Heart right ventricle (tissue), 16 donors: Measurements from ENCODE around the gene ADAMTS12. TPM values are rescaled to one million over a fixed set of nuclear protein-coding genes. Genes with fewer than 3 reads are reported as not detected.

Experiments used
- ATAC-seq, 8 donors: fragments of 200-7000 bp; cut with Tn5 transposase; one replicate each; pipeline ENCODE4 v1.9.1; 2020; ENCODE audit warnings: mild to moderate bottlenecking in 8 of 8, moderate library complexity in 8 of 8, moderate number of reproducible peaks in 1 of 8
- DNase-seq, 2 donors: peaks; one replicate each; pipeline ENCODE4 v3.0.0-alpha.2; 2020
- H3K27ac ChIP-seq, 10 donors: fragments of 200-600 bp; sonication (generic) in 2 of 10; one replicate each; pipeline versions ENCODE4 v1.5.0 to v1.8.0; 2020 to 2022; ENCODE audit warnings: mild to moderate bottlenecking in 3 of 10
- H3K27me3 ChIP-seq, 7 donors: fragments of 200-600 bp; one replicate each; pipeline ENCODE4 v1.8.0; 2021 to 2022; ENCODE audit warnings: mild to moderate bottlenecking in 2 of 7
- H3K36me3 ChIP-seq, 9 donors: fragments of 200-600 bp; sonication (generic) in 1 of 9; one replicate each; pipeline versions ENCODE4 v1.5.0 to v1.8.0; 2020 to 2022; ENCODE audit warnings: mild to moderate bottlenecking in 2 of 9
- H3K4me1 ChIP-seq, 9 donors: fragments of 200-600 bp; sonication (generic) in 1 of 9; one replicate each; pipeline versions ENCODE4 v1.5.0 to v1.8.0; 2020 to 2022; ENCODE audit warnings: mild to moderate bottlenecking in 4 of 9
- H3K4me3 ChIP-seq, 10 donors: fragments of 200-600 bp; sonication (generic) in 2 of 10; one replicate each; pipeline versions ENCODE4 v1.5.0 to v1.8.0; 2020 to 2022; ENCODE audit warnings: mild to moderate bottlenecking in 7 of 10, moderate library complexity in 2 of 10
- H3K9me3 ChIP-seq, 11 donors: fragments of 200-600 bp in 10 of 11; sonication (generic) in 2 of 11; one replicate each; pipeline versions ENCODE4 v1.5.0 to v1.8.0; 2013 to 2022; ENCODE audit warnings: mild to moderate bottlenecking in 2 of 11, control low read depth in 1 of 11, moderate library complexity in 1 of 11
- WGBS, 2 donors: extraction: QIAGEN DNeasy Blood & Tissue Kit; methylation state at CpG; one replicate each; pipeline ENCODE4 v1.1.7; 2013; ENCODE audit warnings: inconsistent platforms in 1 of 2; 5-methylcytosine and 5-hydroxymethylcytosine counted together
- intact Hi-C, 10 donors: fragments of 100-400 bp; cut with DNase I; formaldehyde crosslinking; loops; one replicate each; pipeline versions ENCODE4 v1.11.1 to v1.14.2; 2022
- polyA plus RNA-seq, 2 donors: library from polyadenylated mRNA; stranded (reverse); fragments of 200-250 nt; gene quantifications; one replicate each; pipeline ENCODE4 v1.2.3, GENCODE V29; 2013
- total RNA-seq, 10 donors: library from RNA; stranded (reverse); fragmentation: NEBNext Ultra II Directional in 3 of 10; extraction: Animal tissue kit (Norgen Biotek cat#: 25700) in 3 of 10; gene quantifications; one replicate each; pipeline versions ENCODE4 v1.2.1 to v1.2.4, GENCODE V29; 2021 to 2023
- TF ChIP-seq, protein P1 (sequence below), 9 donors: fragments of 200-600 bp; sonication (generic) in 2 of 9; IDR thresholded peaks; one replicate each; pipeline versions ENCODE4 v1.5.0 to v1.8.0; 2021 to 2022; ENCODE audit warnings: antibody characterized with exemption in 9 of 9, mild to moderate bottlenecking in 5 of 9, moderate library complexity in 1 of 9
- donor health status: Arrhythmogenic right ventricular cardiomyopathy.
- donor health status: ischemic (EF 13 %, LVEDD 7.1; RV severe dilation, severe dysfunction).
- donor health status: healthy with polysubstance abuse.
- donor health status: DM: no; HTN: yes; CAD: no.
- donor health status: DM: no; HTN: no; CAD: no.
- donor health status: ischemic (EF 25% LVEDD 6.9; RV normal size, moderate dysfunction).
- donor health status: ischemic (EF 25% LVEDD 5.7; RV mildly dilated, moderate dysfunction).
- donor health status: healthy.
- donor health status: DM: yes; HTN: yes; CAD: no.
- donor health status: Ischemic cardiomyopathy.
- donor health status: ischemic (EF 35%, LVEDD 5.7; RV mildly dilated, moderate dysfunction).
- donor health status: nonischemic (EF 11% LVEDD 7.7; RV severe dilation, severe dysfunction).
- donor health status: DM: yes; HTN: yes; CAD: no.
- donor health status: PGD.
- donor health status: ischemic (EF 29% LVEDD 5.4; RV normal size, mild dysfunction).
- donor health status: nonischemic (EF 23%, LVEDD 6.1; RV moderate dilation, normal function).

The ADAMTS12 gene
- total and polyA plus RNA-seq, 12 donors = 0.37 to 3.7 (median 1.3) TPM

DNA sequence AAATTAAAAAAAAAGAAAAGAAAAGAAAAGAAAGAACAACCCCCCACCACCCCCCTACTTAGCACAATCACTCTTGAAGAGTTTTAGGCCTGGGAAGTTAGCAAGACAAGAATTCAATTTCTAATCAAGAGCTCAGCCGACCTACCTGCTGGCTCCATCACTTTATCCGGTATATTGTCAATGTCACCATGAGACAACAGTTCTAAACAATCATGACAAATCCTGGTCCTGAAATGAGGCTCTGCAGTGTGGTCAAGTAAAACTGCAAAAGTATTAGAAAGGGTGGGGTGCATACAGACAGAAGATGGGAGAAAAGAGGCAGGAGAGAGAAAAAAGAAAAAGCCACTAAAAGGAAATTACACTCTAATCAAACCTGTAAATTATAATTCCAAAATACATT lies 287.3 kb downstream of the ADAMTS12 start:
- Histone ChIP-seq H3K9me3 (no peaks in the 10 kb centered on the region), H3K27me3 (peaks cover 0 to 3% (median 0%) of the 10 kb centered on the region in 7 donors), H3K27ac (no peak overlapping the region), H3K4me3 (no peak overlapping the region), H3K36me3 (no peaks in the 10 kb centered on the region), H3K4me1 (peaks cover 0 to 7% (median 0%) of the 10 kb centered on the region in 9 donors)
- ATAC-seq (no peak), DNase-seq (no peak)
- TF ChIP-seq, protein P1, sequence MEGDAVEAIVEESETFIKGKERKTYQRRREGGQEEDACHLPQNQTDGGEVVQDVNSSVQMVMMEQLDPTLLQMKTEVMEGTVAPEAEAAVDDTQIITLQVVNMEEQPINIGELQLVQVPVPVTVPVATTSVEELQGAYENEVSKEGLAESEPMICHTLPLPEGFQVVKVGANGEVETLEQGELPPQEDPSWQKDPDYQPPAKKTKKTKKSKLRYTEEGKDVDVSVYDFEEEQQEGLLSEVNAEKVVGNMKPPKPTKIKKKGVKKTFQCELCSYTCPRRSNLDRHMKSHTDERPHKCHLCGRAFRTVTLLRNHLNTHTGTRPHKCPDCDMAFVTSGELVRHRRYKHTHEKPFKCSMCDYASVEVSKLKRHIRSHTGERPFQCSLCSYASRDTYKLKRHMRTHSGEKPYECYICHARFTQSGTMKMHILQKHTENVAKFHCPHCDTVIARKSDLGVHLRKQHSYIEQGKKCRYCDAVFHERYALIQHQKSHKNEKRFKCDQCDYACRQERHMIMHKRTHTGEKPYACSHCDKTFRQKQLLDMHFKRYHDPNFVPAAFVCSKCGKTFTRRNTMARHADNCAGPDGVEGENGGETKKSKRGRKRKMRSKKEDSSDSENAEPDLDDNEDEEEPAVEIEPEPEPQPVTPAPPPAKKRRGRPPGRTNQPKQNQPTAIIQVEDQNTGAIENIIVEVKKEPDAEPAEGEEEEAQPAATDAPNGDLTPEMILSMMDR (IDR thresholded peaks at IDR 0.05) = no peak
- 89 to 97% methylated on average over 2 of the region's 2 CpGs for WGBS, 2 donors
- intact Hi-C loops = no loop called here

DNA sequence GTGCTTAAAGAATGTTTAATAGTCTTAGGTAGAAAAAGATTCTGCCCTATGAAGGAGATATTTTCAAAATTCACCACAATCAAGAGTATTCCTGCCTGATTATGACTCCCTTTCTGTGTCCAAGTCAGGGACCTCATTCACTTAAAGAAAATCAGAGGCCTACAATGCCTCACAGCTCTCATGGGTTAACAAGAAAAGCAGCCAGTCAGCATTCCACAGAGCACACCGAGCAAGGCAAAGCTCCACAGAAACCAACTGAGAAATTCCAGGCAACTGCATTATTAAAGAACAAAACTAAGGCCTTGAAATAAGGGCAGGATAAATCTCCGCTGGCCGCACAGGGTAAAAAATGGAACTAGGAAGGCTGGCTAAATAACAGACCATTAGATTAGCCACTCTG lies 289.9 kb downstream of the ADAMTS12 start:
- TF ChIP-seq, protein P1 (IDR thresholded peaks at IDR 0.05) = no peak
- intact Hi-C loops = no loop called here
- no peak overlapping the region for H3K4me3 ChIP-seq
- no peak for DNase-seq
- 73 to 79% methylated on average over 3 of the region's 3 CpGs for WGBS, 2 donors
- peaks cover 0 to 3% (median 0%) of the 10 kb centered on the region in 7 donors for H3K27me3 ChIP-seq
- no peak for ATAC-seq
- no peak overlapping the region for H3K27ac ChIP-seq
- no peaks in the 10 kb centered on the region for H3K36me3 ChIP-seq
- no peaks in the 10 kb centered on the region for H3K9me3 ChIP-seq
- H3K4me1 ChIP-seq = peaks cover 0 to 4% (median 0%) of the 10 kb centered on the region in 9 donors

DNA sequence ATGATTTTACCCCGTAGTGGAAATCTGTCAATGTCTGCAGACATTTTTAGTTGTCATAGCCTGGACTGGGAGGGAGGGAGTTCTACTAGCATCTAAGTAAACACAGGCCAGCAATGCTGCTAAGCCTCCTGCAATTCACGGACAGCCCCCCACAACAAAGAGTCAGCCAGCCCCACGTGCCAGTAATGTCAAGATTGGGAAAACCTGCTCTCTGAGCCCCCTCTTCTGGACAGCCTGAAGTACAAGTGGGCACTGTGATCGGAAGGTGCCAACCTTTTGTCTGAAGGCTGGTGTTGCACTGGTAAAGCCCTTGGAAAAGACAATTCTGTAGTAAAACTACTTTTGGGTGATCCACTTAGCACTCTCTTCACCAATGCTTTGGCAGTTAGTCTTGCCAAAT lies 296.5 kb downstream of the ADAMTS12 start:
- DNase-seq = no peak
- no peak overlapping the region for H3K27ac ChIP-seq
- H3K27me3 ChIP-seq = peaks cover 0 to 8% (median 0%) of the 10 kb centered on the region in 7 donors
- 71 to 74% methylated on average over 4 of the region's 4 CpGs for WGBS, 2 donors
- TF ChIP-seq, protein P1 (IDR thresholded peaks at IDR 0.05) = peak in 2 of 9 donors; percentile 10 to 21
- intact Hi-C loops = no loop called here
- H3K4me1 ChIP-seq = no peaks in the 10 kb centered on the region
- H3K4me3 ChIP-seq = no peak overlapping the region
- no peaks in the 10 kb centered on the region for H3K36me3 ChIP-seq
- ATAC-seq = no peak
- H3K9me3 ChIP-seq = no peaks in the 10 kb centered on the region

DNA sequence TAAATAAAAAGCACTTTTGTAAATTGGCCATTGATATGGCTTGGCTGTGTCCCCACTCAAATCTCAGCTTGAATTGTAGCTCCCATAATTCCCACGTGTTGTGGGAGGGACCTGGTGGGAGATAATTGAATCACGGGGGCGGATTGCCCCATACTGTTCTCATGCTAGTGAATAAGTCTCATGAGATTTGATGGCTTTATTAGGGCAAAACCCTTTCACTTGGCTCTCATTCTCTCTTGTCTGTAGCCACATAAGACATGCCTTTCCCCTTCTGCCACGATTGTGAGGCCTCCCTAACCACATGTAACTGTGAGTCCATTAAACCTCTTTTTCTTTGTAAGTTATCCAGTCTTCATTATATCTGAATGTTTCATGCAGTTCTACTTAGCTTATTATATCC lies 297.8 kb downstream of the ADAMTS12 start:
- intact Hi-C loops = no loop called here
- Histone ChIP-seq H3K27ac (no peak overlapping the region), H3K4me1 (no peaks in the 10 kb centered on the region), H3K4me3 (no peak overlapping the region), H3K9me3 (no peaks in the 10 kb centered on the region), H3K36me3 (no peaks in the 10 kb centered on the region), H3K27me3 (peaks cover 0 to 8% (median 0%) of the 10 kb centered on the region in 7 donors)
- TF ChIP-seq, protein P1 (IDR thresholded peaks at IDR 0.05) = no peak
- 74 to 78% methylated on average over 4 of the region's 4 CpGs for WGBS, 2 donors
- no peak for DNase-seq
- ATAC-seq = no peak
